K562 (cell line): ENCODE measurements around the gene CRKL. TPM values are rescaled to one million over a fixed set of nuclear protein-coding genes. Genes with fewer than 3 reads are reported as not detected.

Source experiments
- ARID4B ChIP-seq: sonication (generic); formaldehyde crosslinking; IDR thresholded peaks from 2 replicates; pipeline ENCODE4 v1.8.0; 2022; ENCODE audit warnings: mild to moderate bottlenecking, missing genetic modification reagents
- EP300 ChIP-seq: IDR thresholded peaks from 2 replicates; pipeline ENCODE4 v1.6.1; 2012; ENCODE audit warnings: low read length, improper control_type of control experiment
- EP400 ChIP-seq: fragments of 450-650 bp; IDR thresholded peaks from 2 replicates; pipeline ENCODE4 v1.6.1; 2017; ENCODE audit warnings: antibody characterized with exemption, mild to moderate bottlenecking, moderate library complexity
- HDAC1 ChIP-seq, 2 experiments: fragments of 450-650 bp; IDR thresholded peaks; 2 replicates each; pipeline ENCODE4 v1.6.1; 2016 to 2017; ENCODE audit warnings: inconsistent platforms in 1 of 2, mild to moderate bottlenecking in 1 of 2, moderate library complexity in 1 of 2
- HMGN3 ChIP-seq: IDR thresholded peaks from 2 replicates; pipeline ENCODE4 v1.6.1; 2011; ENCODE audit warnings: borderline replicate concordance, low read depth, mild to moderate bottlenecking, mixed read lengths, low read length; ENCODE audit not compliant: insufficient read length; ENCODE audit errors: extremely low read depth
- MGA ChIP-seq: fragments of 450-650 bp; IDR thresholded peaks from 2 replicates; pipeline ENCODE4 v1.6.1; 2016; ENCODE audit warnings: mild to moderate bottlenecking, moderate library complexity
- POLR2B ChIP-seq: fragments of 450-650 bp; IDR thresholded peaks from 2 replicates; pipeline ENCODE4 v1.6.1; 2018; ENCODE audit warnings: low read depth; ENCODE audit not compliant: partially characterized antibody
- SREBF1 ChIP-seq: fragments of 150-350 bp; IDR thresholded peaks from 2 replicates; pipeline ENCODE4 v1.6.1; 2014; ENCODE audit warnings: antibody characterized with exemption, low read depth, low read length, borderline replicate concordance
- SRSF9 ChIP-seq: fragments of 200-400 bp; formaldehyde crosslinking; IDR thresholded peaks from 2 replicates; pipeline ENCODE4 v1.6.1; 2017; ENCODE audit warnings: low read depth, low read length, borderline replicate concordance
- TGIF2 ChIP-seq: sonication (generic); formaldehyde crosslinking; IDR thresholded peaks from 2 replicates; pipeline ENCODE4 v1.8.1; 2022; ENCODE audit warnings: mild to moderate bottlenecking, missing genetic modification reagents, moderate library complexity
- U2AF2 ChIP-seq: fragments of 200-400 bp; formaldehyde crosslinking; optimal IDR thresholded peaks from 2 replicates; pipeline ENCODE3; 2017; ENCODE audit warnings: low read depth, mild to moderate bottlenecking, low read length
- polyA plus RNA-seq, 8 experiments: library from polyadenylated mRNA; depleted of rRNA in 4 of 8; stranded (reverse) in 5 of 8; unstranded in 3 of 8; fragments of >200 nt; fragmentation: Nextera tagmentation in 2 of 8; fragmentation: Illumina TruSeq in 1 of 8; extraction: Ambion mirVana in 2 of 8; extraction: Trizol in 1 of 8; gene quantifications; 2 replicates each; pipeline versions ENCODE4 v1.2.1 to v1.2.3, GENCODE V29; 2011 to 2014; ENCODE audit warnings: inconsistent platforms in 1 of 8, missing spikeins in 1 of 8
- total RNA-seq, 7 experiments: library from RNA; depleted of rRNA in 6 of 7; stranded (reverse); fragments of >200 nt in 6 of 7; fragmentation: Illumina TruSeq in 2 of 7; extraction: Trizol in 2 of 7; gene quantifications; 2 replicates each; pipeline versions ENCODE4 v1.2.1 to v1.2.3, GENCODE V29; 2011 to 2021; ENCODE audit warnings: low replicate concordance in 1 of 7

Gene CRKL
- total and polyA plus RNA-seq, 9 of the 15 experiments (the other 6 are each of a cell fraction or from before 2014, with no cell fraction given) = 100 to 263 (median 124) TPM

GRCh38 chr22:20885557-20886323 lies 31.5 kb upstream of the CRKL start (continued):
- peak; percentile 96 for TF ChIP-seq ARID4B
- TF ChIP-seq EP300 = peak; percentile 10; the same call in 1 of the 2 replicates
- peak; percentile 80; the same call in 1 of the 2 replicates for TF ChIP-seq SREBF1
- TF ChIP-seq HMGN3 = peak; percentile 70
- TF ChIP-seq POLR2B = no peak
- TF ChIP-seq TGIF2 = no peak
- peak in 1 of 2 experiments; percentile 99; a peak in 2 of 4 replicates for TF ChIP-seq HDAC1 (IDR thresholded peaks at IDR 0.05)
- no peak for TF ChIP-seq SRSF9
- no peak for TF ChIP-seq MGA
- no peak for TF ChIP-seq U2AF2
- TF ChIP-seq EP400 = no peak
